Neural crest cell (in vitro differentiated cells): ENCODE data around the gene PNMA6F. TPM values are rescaled to one million over a fixed set of nuclear protein-coding genes. Genes with fewer than 3 reads are reported as not detected.
"Not testable (repeated sequence)": the region's sequence is repeated elsewhere in the genome, so short reads cannot be mapped to it uniquely, and the experiment has no call there.

Experiments
- DNase-seq: peaks from one replicate; pipeline ENCODE4 v3.0.0; 2021; ENCODE audit warnings: low read depth, mixed read lengths, low spot score
- H3K27ac Mint-ChIP-seq: one replicate; pipeline ENCODE4 v1.8.0; 2021; ENCODE audit warnings: mild to moderate bottlenecking, mixed read lengths; ENCODE audit not compliant: unreplicated experiment
- H3K27me3 Mint-ChIP-seq: 2 replicates; pipeline ENCODE4 v1.8.0; 2021; ENCODE audit warnings: low read depth, mild to moderate bottlenecking, mixed read lengths
- H3K36me3 Mint-ChIP-seq: 2 replicates; pipeline ENCODE4 v1.8.0; 2021; ENCODE audit warnings: low read depth, mild to moderate bottlenecking, mixed read lengths
- H3K4me1 Mint-ChIP-seq: 2 replicates; pipeline ENCODE4 v1.8.0; 2021; ENCODE audit warnings: mixed read lengths
- H3K4me3 Mint-ChIP-seq: one replicate; pipeline ENCODE4 v1.8.0; 2021; ENCODE audit warnings: mild to moderate bottlenecking, mixed read lengths
- H3K9me3 Mint-ChIP-seq: 2 replicates; pipeline ENCODE4 v1.8.0; 2021; ENCODE audit warnings: mixed read lengths
- total RNA-seq: library from RNA; stranded (reverse); gene quantifications from 2 replicates; pipeline ENCODE4 v1.2.1, GENCODE V29; 2021
- TF ChIP-seq, protein P1 (sequence below): fragments of 200-600 bp; sonication (generic); conservative IDR thresholded peaks from 2 replicates; pipeline ENCODE4 v1.5.0; 2021; ENCODE audit warnings: antibody characterized with exemption, mild to moderate bottlenecking

The PNMA6F gene
- total RNA-seq, 1 donor from 2014 or later: not detected

DNA sequence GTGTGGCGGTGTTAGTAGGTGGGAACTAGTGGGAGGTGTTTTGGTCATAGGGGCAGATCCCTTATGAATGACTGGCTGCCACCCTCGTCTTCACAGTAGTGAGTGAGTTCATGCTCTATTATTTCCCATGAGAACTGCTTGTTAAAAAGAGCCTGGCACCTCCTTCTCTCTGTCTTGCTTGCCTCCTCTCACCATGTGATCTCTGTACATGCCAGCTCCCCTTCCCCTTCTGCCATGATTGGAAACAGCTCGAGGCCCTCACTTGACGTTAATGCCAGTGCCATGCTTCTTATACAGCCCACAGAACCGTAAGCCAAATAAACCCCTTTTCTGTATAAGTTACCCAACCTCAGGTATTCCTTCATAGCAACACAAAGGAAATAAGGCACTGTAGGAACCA lies 21.7 kb downstream of the PNMA6F start:
- Mint-ChIP-seq H3K4me1 (no peaks in the 10 kb centered on the region), H3K27ac (no peak overlapping the region), H3K9me3 (peaks cover 14% of the 10 kb centered on the region), H3K36me3 (peaks cover 4% of the 10 kb centered on the region), H3K4me3 (no peak overlapping the region), H3K27me3 (peaks cover 34% of the 10 kb centered on the region)
- no peak for DNase-seq
- TF ChIP-seq, protein P1, sequence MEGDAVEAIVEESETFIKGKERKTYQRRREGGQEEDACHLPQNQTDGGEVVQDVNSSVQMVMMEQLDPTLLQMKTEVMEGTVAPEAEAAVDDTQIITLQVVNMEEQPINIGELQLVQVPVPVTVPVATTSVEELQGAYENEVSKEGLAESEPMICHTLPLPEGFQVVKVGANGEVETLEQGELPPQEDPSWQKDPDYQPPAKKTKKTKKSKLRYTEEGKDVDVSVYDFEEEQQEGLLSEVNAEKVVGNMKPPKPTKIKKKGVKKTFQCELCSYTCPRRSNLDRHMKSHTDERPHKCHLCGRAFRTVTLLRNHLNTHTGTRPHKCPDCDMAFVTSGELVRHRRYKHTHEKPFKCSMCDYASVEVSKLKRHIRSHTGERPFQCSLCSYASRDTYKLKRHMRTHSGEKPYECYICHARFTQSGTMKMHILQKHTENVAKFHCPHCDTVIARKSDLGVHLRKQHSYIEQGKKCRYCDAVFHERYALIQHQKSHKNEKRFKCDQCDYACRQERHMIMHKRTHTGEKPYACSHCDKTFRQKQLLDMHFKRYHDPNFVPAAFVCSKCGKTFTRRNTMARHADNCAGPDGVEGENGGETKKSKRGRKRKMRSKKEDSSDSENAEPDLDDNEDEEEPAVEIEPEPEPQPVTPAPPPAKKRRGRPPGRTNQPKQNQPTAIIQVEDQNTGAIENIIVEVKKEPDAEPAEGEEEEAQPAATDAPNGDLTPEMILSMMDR: no peak

DNA sequence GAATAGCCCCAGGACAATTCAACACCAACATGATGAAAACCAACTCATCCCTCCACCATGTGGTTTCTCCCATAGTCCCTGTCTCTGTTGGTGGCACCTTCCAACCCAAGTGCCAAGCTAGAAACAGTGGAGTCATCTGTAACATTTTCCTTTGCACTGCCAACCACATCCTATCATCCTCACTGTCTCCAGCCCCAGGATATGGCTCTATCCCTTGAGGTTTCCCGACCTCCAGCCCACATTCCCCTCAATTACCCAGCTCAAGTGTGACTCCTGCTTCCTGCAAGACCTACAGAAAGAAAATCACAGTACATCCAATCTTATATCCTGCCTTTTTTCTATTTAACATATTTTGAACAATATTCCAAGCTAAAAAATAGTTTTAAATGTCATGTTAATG lies 24.2 kb downstream of the PNMA6F start:
- DNase-seq: no peak
- Mint-ChIP-seq H3K27ac (no peak overlapping the region), H3K4me3 (no peak overlapping the region), H3K4me1 (no peaks in the 10 kb centered on the region), H3K36me3 (peaks cover 8% of the 10 kb centered on the region), H3K9me3 (peaks cover 20% of the 10 kb centered on the region), H3K27me3 (peaks cover 17% of the 10 kb centered on the region)
- TF ChIP-seq, protein P1: no peak

DNA sequence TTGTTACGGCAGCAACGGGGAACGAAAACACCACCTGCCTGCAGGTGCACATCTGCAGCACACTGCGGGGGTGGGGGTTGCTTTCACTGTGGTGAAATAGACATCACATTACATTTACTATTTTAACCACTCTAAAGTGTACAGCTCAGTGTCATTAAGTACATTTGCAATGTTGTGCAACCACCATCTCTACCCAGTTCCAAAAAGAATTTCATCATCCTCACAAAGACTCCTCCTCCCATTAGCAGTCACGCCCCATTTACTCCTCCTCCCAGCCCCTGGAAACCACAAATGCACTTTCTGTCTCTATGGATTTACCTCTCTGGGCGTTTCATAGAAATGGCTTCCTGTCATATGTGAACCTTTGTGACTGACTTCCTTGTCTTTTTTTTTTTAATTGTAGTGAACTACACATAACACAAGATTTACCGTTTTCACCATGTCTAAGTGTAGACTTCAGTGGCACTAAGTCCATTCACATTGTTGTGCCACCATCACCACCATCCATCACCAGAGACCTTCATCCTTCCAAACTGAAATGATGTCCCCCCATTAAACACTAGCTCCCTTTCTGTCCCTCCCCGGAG lies 28.0 kb downstream of the PNMA6F start:
- H3K36me3 Mint-ChIP-seq, DNase-seq, H3K4me3 Mint-ChIP-seq, H3K27ac Mint-ChIP-seq, H3K4me1 Mint-ChIP-seq, H3K27me3 Mint-ChIP-seq: not testable (repeated sequence)
- H3K9me3 Mint-ChIP-seq: peaks cover 15% of the 10 kb centered on the region

- H3K27ac Mint-ChIP-seq, H3K27me3 Mint-ChIP-seq, H3K4me1 Mint-ChIP-seq, H3K36me3 Mint-ChIP-seq, H3K4me3 Mint-ChIP-seq, DNase-seq, H3K9me3 Mint-ChIP-seq: not testable (repeated sequence)
Observed at GRCh38 chrX:153288807-153289206, 32.8 kb downstream of the PNMA6F start.

- not testable (repeated sequence) for H3K27me3 Mint-ChIP-seq, H3K4me1 Mint-ChIP-seq
Observed at GRCh38 chrX:153285678-153286077, 35.9 kb downstream of the PNMA6F start.

GRCh38 chrX:153283982-153284381 lies 37.6 kb downstream of the PNMA6F start:
- H3K4me3 Mint-ChIP-seq, H3K27me3 Mint-ChIP-seq, H3K27ac Mint-ChIP-seq, H3K36me3 Mint-ChIP-seq, H3K4me1 Mint-ChIP-seq, H3K9me3 Mint-ChIP-seq, DNase-seq: not testable (repeated sequence)

More at GRCh38 chrX:153285678-153286077, 35.9 kb downstream of the PNMA6F start:
- not testable (repeated sequence) for DNase-seq, H3K9me3 Mint-ChIP-seq, H3K4me3 Mint-ChIP-seq, H3K36me3 Mint-ChIP-seq, H3K27ac Mint-ChIP-seq

DNA sequence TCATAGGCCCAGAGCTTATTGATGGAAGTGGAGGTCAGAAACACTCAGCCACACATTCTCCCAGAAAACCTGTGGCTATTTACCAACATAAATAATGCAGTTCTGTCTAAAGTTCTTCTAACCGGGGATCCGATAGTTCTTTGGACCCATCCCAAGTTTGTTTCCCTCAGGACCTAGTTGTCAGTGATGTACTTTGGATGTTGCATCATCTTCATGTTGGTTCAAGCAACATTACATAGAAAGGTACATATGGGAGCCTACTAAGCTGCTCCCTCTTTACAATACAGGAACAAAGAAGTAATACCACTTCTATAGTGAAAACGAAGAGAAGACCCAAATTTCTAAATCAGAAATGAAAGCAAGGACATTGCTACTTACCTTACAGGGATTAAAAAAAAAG lies 39.8 kb downstream of the PNMA6F start:
- DNase-seq, H3K9me3 Mint-ChIP-seq, H3K4me3 Mint-ChIP-seq, H3K4me1 Mint-ChIP-seq, H3K27ac Mint-ChIP-seq, H3K36me3 Mint-ChIP-seq, H3K27me3 Mint-ChIP-seq: not testable (repeated sequence)

DNA sequence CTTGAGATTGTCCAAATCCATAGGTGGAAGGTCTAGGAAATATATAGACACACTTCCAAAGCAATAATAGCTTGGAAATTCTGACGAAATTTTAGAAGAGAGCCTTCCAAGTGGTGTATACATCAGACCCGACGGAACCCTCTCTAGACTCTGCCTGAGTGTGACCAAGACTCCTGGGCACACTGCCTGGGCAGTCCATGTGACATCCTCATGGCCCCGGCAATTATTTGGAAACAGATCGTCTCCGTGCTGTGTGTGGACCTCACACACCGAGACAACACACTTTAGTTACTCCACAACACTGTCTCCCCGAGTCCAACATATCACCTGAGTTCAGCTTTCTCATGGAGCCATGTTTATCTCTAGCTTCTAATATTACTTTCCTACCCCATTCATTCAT lies 42.3 kb downstream of the PNMA6F start:
- DNase-seq, H3K4me1 Mint-ChIP-seq, H3K36me3 Mint-ChIP-seq, H3K27me3 Mint-ChIP-seq, H3K27ac Mint-ChIP-seq, H3K9me3 Mint-ChIP-seq, H3K4me3 Mint-ChIP-seq: not testable (repeated sequence)

DNA sequence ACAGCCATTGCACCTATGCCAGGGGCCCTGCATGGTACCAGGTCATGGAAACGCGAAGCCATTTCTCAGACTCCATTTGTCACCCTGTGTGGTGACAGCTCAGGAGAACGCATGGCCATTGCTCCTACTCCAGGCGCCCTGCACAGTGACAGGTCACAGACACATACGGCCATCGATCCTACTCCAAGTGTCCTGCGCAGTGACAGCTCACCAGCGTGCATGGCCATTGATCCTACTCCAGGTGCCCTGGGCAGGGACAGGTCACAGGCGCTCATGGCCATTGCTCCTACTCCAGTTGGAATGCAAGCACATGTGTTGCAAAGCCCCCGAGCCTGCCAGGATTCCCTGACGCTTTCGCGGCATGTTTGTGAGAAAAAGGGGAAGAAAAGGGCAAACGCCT lies 45.5 kb downstream of the PNMA6F start:
- H3K4me1 Mint-ChIP-seq, H3K27me3 Mint-ChIP-seq, H3K9me3 Mint-ChIP-seq, H3K27ac Mint-ChIP-seq, DNase-seq, H3K4me3 Mint-ChIP-seq, H3K36me3 Mint-ChIP-seq: not testable (repeated sequence)

GRCh38 chrX:153275418-153275817 lies 46.1 kb downstream of the PNMA6F start:
- H3K36me3 Mint-ChIP-seq, H3K27ac Mint-ChIP-seq, H3K27me3 Mint-ChIP-seq, H3K9me3 Mint-ChIP-seq, DNase-seq, H3K4me3 Mint-ChIP-seq, H3K4me1 Mint-ChIP-seq: not testable (repeated sequence)

DNA sequence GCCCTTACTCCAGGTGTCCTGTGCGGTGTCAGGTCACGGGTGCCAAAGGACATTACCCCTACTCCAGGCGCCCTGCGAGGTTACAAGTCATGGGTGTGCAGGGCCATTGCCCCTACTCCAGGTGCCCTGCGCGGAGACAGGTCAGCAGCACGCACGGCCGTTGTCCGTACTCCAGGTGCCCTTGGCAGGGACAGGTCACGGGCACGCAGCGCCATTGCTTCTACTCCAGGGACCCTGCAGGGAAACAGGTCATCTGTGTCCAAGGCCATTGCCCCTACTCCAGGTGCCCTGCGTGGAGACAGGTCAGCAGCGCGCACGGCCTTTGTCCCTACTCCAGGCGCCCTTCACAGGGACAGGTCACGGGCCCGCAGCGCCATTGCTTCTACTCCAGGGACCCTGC lies 49.0 kb downstream of the PNMA6F start:
- H3K27ac Mint-ChIP-seq, H3K9me3 Mint-ChIP-seq, H3K36me3 Mint-ChIP-seq, H3K4me1 Mint-ChIP-seq, H3K27me3 Mint-ChIP-seq, H3K4me3 Mint-ChIP-seq, DNase-seq: not testable (repeated sequence)

DNA sequence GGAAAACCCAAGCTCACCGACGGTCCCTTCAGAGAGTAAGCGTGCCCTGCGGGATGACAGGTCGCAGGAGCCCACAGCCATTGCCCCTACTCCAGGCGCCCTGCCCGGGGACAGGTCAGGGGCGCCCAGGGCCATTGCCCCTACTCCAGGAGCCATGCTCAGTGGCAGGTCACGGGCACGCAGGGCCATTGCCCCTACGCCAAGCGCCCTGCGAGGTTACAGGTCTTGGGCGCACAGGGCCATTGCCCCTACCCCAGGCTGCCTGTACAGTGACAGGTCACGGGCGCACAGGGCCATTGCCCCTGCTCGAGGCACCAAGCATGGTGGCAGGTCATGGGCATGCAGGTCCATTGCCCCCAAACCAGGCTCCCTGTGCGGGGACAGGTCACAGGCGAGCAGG lies 49.5 kb downstream of the PNMA6F start:
- not testable (repeated sequence) for H3K27me3 Mint-ChIP-seq, H3K27ac Mint-ChIP-seq, H3K4me1 Mint-ChIP-seq, DNase-seq, H3K4me3 Mint-ChIP-seq, H3K9me3 Mint-ChIP-seq, H3K36me3 Mint-ChIP-seq
